IMR-90 (cell line): ENCODE measurements around the gene RAB36. TPM values are rescaled to one million over a fixed set of nuclear protein-coding genes. Genes with fewer than 3 reads are reported as not detected.

Experiments
- ATAC-seq: fragments of 200-7000 bp; cut with Tn5 transposase; 2 replicates; pipeline ENCODE4 v1.9.1; 2020; ENCODE audit warnings: low read depth, mild to moderate bottlenecking, moderate library complexity
- BruUV-seq: library from RNA; stranded (reverse); fragments of 400-500 nt; replicated peaks from 2 replicates; lab custom pipeline; 2021; lab: Mats Ljungman, UMichigan
- CTCF ChIA-PET: fragments of 300-600 bp; formaldehyde crosslinking; extraction: SDS; loops from one replicate; lab custom pipeline; 2021; ENCODE audit warnings: antibody characterized with exemption; lab: Yijun Ruan, JAX
- POLR2A ChIA-PET: fragments of 300-600 bp; sonication (Branson Sonifier 250); formaldehyde crosslinking; loops from one replicate; lab custom pipeline; 2022; ENCODE audit warnings: antibody characterized with exemption; ENCODE audit not compliant: unreplicated experiment; lab: Charles Lee
- DNase-seq: peaks from one replicate; pipeline ENCODE4 v3.0.0; 2013
- H2AFZ ChIP-seq: replicated peaks from 2 replicates; pipeline ENCODE3; 2013; ENCODE audit warnings: low read length, mild to moderate bottlenecking; ENCODE audit not compliant: poor library complexity
- H2AK5ac ChIP-seq: 2 replicates; pipeline ENCODE4 v1.6.1; 2013; ENCODE audit warnings: low read depth, low read length, inconsistent platforms
- H2AK9ac ChIP-seq: replicated peaks from 2 replicates; pipeline ENCODE3; 2013; ENCODE audit warnings: mild to moderate bottlenecking, low read depth, low read length, moderate library complexity; ENCODE audit not compliant: poor library complexity
- H2BK120ac ChIP-seq: 2 replicates; pipeline ENCODE4 v1.6.1; 2013; ENCODE audit warnings: low read depth, low read length, inconsistent platforms
- H2BK15ac ChIP-seq: 3 replicates; pipeline ENCODE4 v1.6.1; 2013; ENCODE audit warnings: low read depth, low read length, inconsistent platforms
- H2BK20ac ChIP-seq: 2 replicates; pipeline ENCODE4 v1.6.1; 2013; ENCODE audit warnings: low read depth, mild to moderate bottlenecking, inconsistent platforms, low read length, moderate library complexity
- H2BK5ac ChIP-seq: 2 replicates; pipeline ENCODE4 v1.6.1; 2013; ENCODE audit warnings: mild to moderate bottlenecking, low read depth, low read length, inconsistent platforms; ENCODE audit not compliant: poor library complexity, severe bottlenecking
- H3K14ac ChIP-seq: replicated peaks from 2 replicates; pipeline ENCODE4 v1.6.1; 2013; ENCODE audit warnings: low read depth, low read length, inconsistent platforms
- H3K18ac ChIP-seq: 2 replicates; pipeline ENCODE4 v1.6.1; 2013; ENCODE audit warnings: low read depth, low read length, control low read depth
- H3K23ac ChIP-seq: 2 replicates; pipeline ENCODE4 v1.6.1; 2013; ENCODE audit warnings: low read depth, low read length, inconsistent platforms
- H3K27ac ChIP-seq: 2 replicates; pipeline ENCODE4 v1.5.1; 2013; ENCODE audit warnings: mild to moderate bottlenecking, control low read depth, low read length; ENCODE audit not compliant: insufficient read depth
- H3K27me3 ChIP-seq: 2 replicates; pipeline ENCODE4 v1.6.1; 2013; ENCODE audit warnings: low read length; ENCODE audit not compliant: control insufficient read depth, insufficient read depth
- H3K36me3 ChIP-seq: 2 replicates; pipeline ENCODE4 v1.6.1; 2013; ENCODE audit warnings: low read length, mixed read lengths; ENCODE audit not compliant: control insufficient read depth, insufficient read depth
- H3K4ac ChIP-seq: 2 replicates; pipeline ENCODE4 v1.6.1; 2013; ENCODE audit warnings: low read depth, low read length, inconsistent platforms
- H3K4me1 ChIP-seq: 2 replicates; pipeline ENCODE4 v1.6.1; 2013; ENCODE audit warnings: low read length, mixed read lengths; ENCODE audit not compliant: control insufficient read depth, insufficient read depth
- H3K4me2 ChIP-seq: 2 replicates; pipeline ENCODE4 v1.6.1; 2013; ENCODE audit warnings: low read depth, mild to moderate bottlenecking, control low read depth, low read length, moderate library complexity
- H3K4me3 ChIP-seq: 2 replicates; pipeline ENCODE4 v1.5.1; 2013; ENCODE audit warnings: low read depth, mild to moderate bottlenecking, control low read depth, low read length, moderate library complexity; ENCODE audit not compliant: insufficient read depth
- H3K56ac ChIP-seq: 2 replicates; pipeline ENCODE4 v1.6.1; 2013; ENCODE audit warnings: low read length, inconsistent platforms; ENCODE audit not compliant: insufficient read depth; ENCODE audit errors: extremely low read depth
- H3K79me1 ChIP-seq, 2 experiments: 2 replicates each; pipeline ENCODE4 v1.6.1; 2013; ENCODE audit warnings: low read length in 2 of 2, inconsistent platforms in 1 of 2, low read depth in 1 of 2
- H3K9ac ChIP-seq: 2 replicates; pipeline ENCODE4 v1.6.1; 2013; ENCODE audit warnings: low read depth, low read length, control low read depth
- H3K9me1 ChIP-seq: 2 replicates; pipeline ENCODE4 v1.6.1; 2013; ENCODE audit warnings: low read length, inconsistent platforms; ENCODE audit not compliant: insufficient read depth
- H3K9me3 ChIP-seq: 2 replicates; pipeline ENCODE4 v1.6.1; 2013; ENCODE audit warnings: low read length; ENCODE audit not compliant: control insufficient read depth, insufficient read depth
- H4K20me1 ChIP-seq: 2 replicates; pipeline ENCODE4 v1.6.1; 2013; ENCODE audit warnings: low read length, inconsistent platforms; ENCODE audit not compliant: insufficient read depth
- H4K5ac ChIP-seq: 2 replicates; pipeline ENCODE4 v1.6.1; 2013; ENCODE audit warnings: mild to moderate bottlenecking, low read depth, low read length, control low read depth
- H4K8ac ChIP-seq, 2 experiments: 2 replicates each; pipeline ENCODE4 v1.6.1; 2013; ENCODE audit warnings: low read depth in 2 of 2, low read length in 2 of 2, control low read depth in 1 of 2, inconsistent platforms in 1 of 2
- H4K91ac ChIP-seq: 2 replicates; pipeline ENCODE4 v1.6.1; 2013; ENCODE audit warnings: low read depth, low read length, inconsistent platforms; ENCODE audit not compliant: insufficient read depth
- ELK1 ChIP-seq: fragments of 150-350 bp; IDR thresholded peaks from 2 replicates; pipeline ENCODE4 v1.6.1; 2016; ENCODE audit warnings: low read depth, mild to moderate bottlenecking, low read length, moderate library complexity, borderline replicate concordance
- MAFK ChIP-seq: IDR thresholded peaks from 2 replicates; pipeline ENCODE4 v1.6.1; 2012; ENCODE audit warnings: low read depth, low read length, improper control_type of control experiment
- POLR2A ChIP-seq: IDR thresholded peaks from 2 replicates; pipeline ENCODE4 v1.6.1; 2012; ENCODE audit warnings: mild to moderate bottlenecking, low read depth, low read length
- WGBS, 2 experiments: methylation state at CpG; one replicate each; pipeline versions ENCODE4 v1.1.5 to v1.1.7; 2013; ENCODE audit warnings: missing lambda C conversion rate in 2 of 2; ENCODE audit not compliant: insufficient read length in 1 of 2; ENCODE audit errors: extremely low coverage in 2 of 2; 5-methylcytosine and 5-hydroxymethylcytosine counted together
- dilution Hi-C: fragments of 300-500 bp; cut with HindIII; formaldehyde crosslinking; loops from one replicate; pipeline ENCODE4 v1.14.3; 2018; ENCODE audit warnings: low sequenced_read_pairs; ENCODE audit not compliant: unreplicated experiment
- in situ Hi-C: fragments of 300-500 bp; cut with MboI; formaldehyde crosslinking; loops from 3 replicates; pipeline ENCODE4 v1.14.3; 2019; ENCODE audit warnings: low sequenced_read_pairs, inconsistent platforms, mixed read lengths
- intact Hi-C: fragments of 100-400 bp; cut with micrococcal nuclease; formaldehyde crosslinking; loops from 2 replicates; pipeline ENCODE4 v1.10.0; 2022
- polyA plus RNA-seq, 3 experiments: library from polyadenylated mRNA; depleted of rRNA; stranded (reverse); fragments of >200 nt; gene quantifications; 2 replicates each; pipeline ENCODE4 v1.2.3, GENCODE V29; 2012; ENCODE audit warnings: low replicate concordance in 1 of 3
- total RNA-seq: library from RNA; depleted of rRNA; stranded (reverse); fragments of >200 nt; gene quantifications from 2 replicates; pipeline ENCODE4 v1.2.3, GENCODE V29; 2012

Gene RAB36
- total and polyA plus RNA-seq, 2 of the 4 experiments (the other 2 are of a cell fraction): 3.6 to 4.0 TPM

- Histone ChIP-seq H2BK120ac (no peak overlapping the region), H2BK20ac (no peak overlapping the region), H3K23ac (no peak overlapping the region), H4K20me1 (no peaks in the 10 kb centered on the region; the same call in 1 of the 2 replicates), H3K27me3 (peaks cover 4% of the 10 kb centered on the region; the same call in 1 of the 2 replicates), H3K4me3 (no peak overlapping the region), H3K79me1 (no peaks in the 10 kb centered on the region), H2AK9ac (no peak overlapping the region), H2AK5ac (no peak overlapping the region), H3K27ac (no peak overlapping the region), H3K36me3 (no peaks in the 10 kb centered on the region), H4K91ac (no peak overlapping the region), H3K56ac (no peak overlapping the region), H3K9me3 (no peaks in the 10 kb centered on the region), H2BK5ac (no peak overlapping the region), H3K9ac (no peak overlapping the region), H2AFZ (no peak overlapping the region), H3K4ac (no peak overlapping the region), H4K5ac (no peak overlapping the region), H2BK15ac (no peak overlapping the region), H3K18ac (no peak overlapping the region), H3K9me1 (no peaks in the 10 kb centered on the region), H4K8ac (no peak overlapping the region), H3K4me1 (no peaks in the 10 kb centered on the region), H3K14ac (no peak overlapping the region), H3K4me2 (no peak overlapping the region)
- ChIA-PET POLR2A (no interaction called here), CTCF (no interaction called here)
- BruUV-seq: no TSS peak
- intact Hi-C loops (no loop called here), in situ Hi-C loops (no loop called here), dilution Hi-C loops (no loop called here)
- 59% methylated on average over 6 of the region's 10 CpGs; no CpG with 5 or more reads in 1 of the 2 experiments for WGBS, 2 experiments
- ATAC-seq (no peak), DNase-seq (no peak)
- TF ChIP-seq ELK1: no peak
- no peak for TF ChIP-seq MAFK
- no peak for TF ChIP-seq POLR2A
These were observed 28.6 kb upstream of the RAB36 start for GRCh38 chr22:23116506-23117263.
